ENCODE data around the gene PFKM.

DNA sequence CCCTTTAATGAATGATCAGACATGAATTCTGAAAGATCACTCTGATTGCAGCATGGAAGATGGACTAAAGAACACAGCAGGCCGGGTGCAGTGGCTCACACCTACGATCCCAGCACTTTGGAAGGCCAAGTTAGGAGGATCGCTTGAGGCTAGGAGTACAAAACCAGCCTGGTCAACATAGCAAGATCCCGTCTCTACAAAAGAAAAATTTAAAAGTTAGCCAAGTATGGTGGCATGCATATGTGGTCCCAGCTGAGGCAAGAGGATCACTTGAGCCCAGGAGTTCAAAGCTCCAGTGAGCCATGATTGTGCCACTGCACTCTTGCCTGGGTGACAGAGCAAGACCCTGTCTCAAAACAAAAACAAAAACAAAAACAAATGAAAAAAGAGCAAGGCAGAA lies 48.4 kb upstream of the PFKM start:
- TF ChIP-seq, protein P1, sequence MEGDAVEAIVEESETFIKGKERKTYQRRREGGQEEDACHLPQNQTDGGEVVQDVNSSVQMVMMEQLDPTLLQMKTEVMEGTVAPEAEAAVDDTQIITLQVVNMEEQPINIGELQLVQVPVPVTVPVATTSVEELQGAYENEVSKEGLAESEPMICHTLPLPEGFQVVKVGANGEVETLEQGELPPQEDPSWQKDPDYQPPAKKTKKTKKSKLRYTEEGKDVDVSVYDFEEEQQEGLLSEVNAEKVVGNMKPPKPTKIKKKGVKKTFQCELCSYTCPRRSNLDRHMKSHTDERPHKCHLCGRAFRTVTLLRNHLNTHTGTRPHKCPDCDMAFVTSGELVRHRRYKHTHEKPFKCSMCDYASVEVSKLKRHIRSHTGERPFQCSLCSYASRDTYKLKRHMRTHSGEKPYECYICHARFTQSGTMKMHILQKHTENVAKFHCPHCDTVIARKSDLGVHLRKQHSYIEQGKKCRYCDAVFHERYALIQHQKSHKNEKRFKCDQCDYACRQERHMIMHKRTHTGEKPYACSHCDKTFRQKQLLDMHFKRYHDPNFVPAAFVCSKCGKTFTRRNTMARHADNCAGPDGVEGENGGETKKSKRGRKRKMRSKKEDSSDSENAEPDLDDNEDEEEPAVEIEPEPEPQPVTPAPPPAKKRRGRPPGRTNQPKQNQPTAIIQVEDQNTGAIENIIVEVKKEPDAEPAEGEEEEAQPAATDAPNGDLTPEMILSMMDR (IDR thresholded peaks at IDR 0.05): no peak
- no peak for TF ChIP-seq POLR2AphosphoS5 (IDR thresholded peaks at IDR 0.05)
